Activated T-helper 1 cell treated with Interleukin-2 at 50 U/mL for 16 hours (primary cell): ENCODE measurements around the gene COA6.

ENCODE experiments used
- DNase-seq: peaks from one replicate; pipeline ENCODE4 v3.0.0-alpha.2; 2020; ENCODE audit warnings: low read depth

Gene COA6

GRCh38 chr1:234373064-234373958 lies at the start of gene COA6:
Gene COA6, plus strand, starts transcription at chr1:234373456. Its CDS starts 11 bp downstream, at chr1:234373467.
- DNase-seq = peak; percentile 79

- no peak for DNase-seq
Observed at GRCh38 chr1:234324821-234325220, 48.4 kb upstream of the COA6 start.

GRCh38 chr1:234325878-234326496 lies 47.3 kb upstream of the COA6 start:
- no peak for DNase-seq

- DNase-seq = peak; percentile 33
Observed at GRCh38 chr1:234326497-234327366, 46.5 kb upstream of the COA6 start.

GRCh38 chr1:234327577-234328164 lies 45.6 kb upstream of the COA6 start:
- DNase-seq = no peak

GRCh38 chr1:234330843-234331215 lies 42.4 kb upstream of the COA6 start:
- no peak for DNase-seq

GRCh38 chr1:234331507-234331906 lies 41.7 kb upstream of the COA6 start:
- no peak for DNase-seq

- DNase-seq = no peak
Observed at GRCh38 chr1:234336359-234336758, 36.9 kb upstream of the COA6 start.

- no peak for DNase-seq
Observed at GRCh38 chr1:234337233-234337632, 36.0 kb upstream of the COA6 start.

- DNase-seq = no peak
Observed at GRCh38 chr1:234340528-234340927, 32.7 kb upstream of the COA6 start.

GRCh38 chr1:234342774-234343173 lies 30.5 kb upstream of the COA6 start:
- DNase-seq = no peak

- no peak for DNase-seq
Observed at GRCh38 chr1:234345237-234345636, 28.0 kb upstream of the COA6 start.

GRCh38 chr1:234348964-234349363 lies 24.3 kb upstream of the COA6 start:
- DNase-seq = no peak

- DNase-seq = no peak
Observed at GRCh38 chr1:234355782-234356510, 17.3 kb upstream of the COA6 start.

- peak; percentile 25 for DNase-seq
Observed at GRCh38 chr1:234356615-234357269, 16.5 kb upstream of the COA6 start.

GRCh38 chr1:234357831-234358230 lies 15.4 kb upstream of the COA6 start:
- no peak for DNase-seq

- DNase-seq = no peak
Observed at GRCh38 chr1:234361102-234361603, 12.1 kb upstream of the COA6 start.

- DNase-seq = no peak
Observed at GRCh38 chr1:234362558-234362957, 10.7 kb upstream of the COA6 start.

GRCh38 chr1:234368320-234369032 lies 4.8 kb upstream of the COA6 start:
- DNase-seq = peak; percentile 2

GRCh38 chr1:234369033-234369430 lies 4.2 kb upstream of the COA6 start:
- no peak for DNase-seq
